ENCODE measurements around the gene HEATR3. TPM values are rescaled to one million over a fixed set of nuclear protein-coding genes. Genes with fewer than 3 reads are reported as not detected.

HEATR3 gene
- total and polyA plus RNA-seq, 2 experiments from 2014 or later: 5.7 to 25.1 TPM

GRCh38 chr16:50024207-50024606, 41.6 kb upstream of the HEATR3 start:
- no peak overlapping the region for H3K27ac ChIP-seq

GRCh38 chr16:50024684-50025536, 40.9 kb upstream of the HEATR3 start, which contains the start of gene CNEP1R1:
TSS of gene CNEP1R1 (plus strand) at chr16:50025225. CDS start at chr16:50025316, 91 bp downstream.
- WGBS, 2 experiments (ENCODE audit: low coverage in 1 of 2, low lambda C conversion rate in 2 of 2, missing lambda C conversion rate in 2 of 2): 2 to 3% methylated on average over 28 to 65 of the region's 65 CpGs
- Histone ChIP-seq H3K9ac (peak within 1 kb of the TSS; percentile 89), H2AFZ (peak within 1 kb of the TSS; percentile 96), H3K4me2 (ENCODE audit: unreplicated experiment) (peak within 1 kb of the TSS; percentile 99), H3K4me1 (ENCODE audit: insufficient read depth) (peaks cover 16% of the 10 kb centered on the region), H3F3A (ENCODE audit: insufficient read depth) (no peaks in the 10 kb centered on the region), H3K9me2 (ENCODE audit: insufficient read depth) (no peaks in the 10 kb centered on the region), H3K27ac (0 out of 2 replicates have a peak within 1 kb of the TSS, but pooled peaks have one; percentile 37), H4K20me1 (ENCODE audit: insufficient read depth) (no peaks in the 10 kb centered on the region), H3K9me3 (ENCODE audit: low read depth) (no peaks in the 10 kb centered on the region), H3K36me3 (ENCODE audit: low read depth) (peaks cover 12% of the 10 kb centered on the region; the same call in 1 of the 2 replicates), H3K27me3 (replicated peaks; ENCODE audit: insufficient read depth) (no peaks in the 10 kb centered on the region), H3K79me2 (ENCODE audit: insufficient read depth) (peaks cover 49% of the 10 kb centered on the region), H3K4me3 (peak within 1 kb of the TSS; percentile 100)
- peak; percentile 98 for DNase-seq
- TF ChIP-seq EZH2 (IDR thresholded peaks at IDR 0.05; ENCODE audit: insufficient read depth, poor library complexity, severe bottlenecking): no peak
- no peak for TF ChIP-seq EZH2phosphoT487 (IDR thresholded peaks at IDR 0.05; ENCODE audit: insufficient read depth, low read depth)
- in situ Hi-C loops (cut with MboI): loop anchor here (10.0 kb wide), 1 partner anchor 330 kb away; no protein-coding TSS in a partner anchor

More at GRCh38 chr16:50024207-50024606, 41.6 kb upstream of the HEATR3 start:
- no peaks in the 10 kb centered on the region for H3K9me3 ChIP-seq (ENCODE audit: low read depth)
- peak overlapping the region; percentile 47; the same call in 1 of the 2 replicates for H3K9ac ChIP-seq
- H3K27me3 ChIP-seq (replicated peaks; ENCODE audit: insufficient read depth): no peaks in the 10 kb centered on the region
- H3K36me3 ChIP-seq (ENCODE audit: low read depth): 0 out of 2 replicates have a peak, but pooled peaks cover 5% of the 10 kb centered on the region
- DNase-seq: no peak
- peaks cover 16% of the 10 kb centered on the region for H3K4me1 ChIP-seq (ENCODE audit: insufficient read depth)
- H3K9me2 ChIP-seq (ENCODE audit: insufficient read depth): no peaks in the 10 kb centered on the region
- H2AFZ ChIP-seq: peak overlapping the region; percentile 94
- in situ Hi-C loops (cut with MboI): loop anchor here (10.0 kb wide), 1 partner anchor 331 kb away; no protein-coding TSS in a partner anchor
- peaks cover 42% of the 10 kb centered on the region for H3K79me2 ChIP-seq (ENCODE audit: insufficient read depth)
- no peaks in the 10 kb centered on the region for H4K20me1 ChIP-seq (ENCODE audit: insufficient read depth)
- H3K4me3 ChIP-seq: no peak overlapping the region
- H3F3A ChIP-seq (ENCODE audit: insufficient read depth): no peaks in the 10 kb centered on the region
- H3K4me2 ChIP-seq (ENCODE audit: unreplicated experiment): no peak overlapping the region
- WGBS, 2 experiments (ENCODE audit: low coverage in 1 of 2, low lambda C conversion rate in 2 of 2, missing lambda C conversion rate in 2 of 2): 94 to 95% methylated on average over 11 of the region's 11 CpGs
- TF ChIP-seq EZH2phosphoT487 (IDR thresholded peaks at IDR 0.05; ENCODE audit: insufficient read depth, low read depth): no peak
- TF ChIP-seq EZH2 (IDR thresholded peaks at IDR 0.05; ENCODE audit: insufficient read depth, poor library complexity, severe bottlenecking): no peak

GRCh38 chr16:50025537-50025931, 40.2 kb upstream of the HEATR3 start:
- Histone ChIP-seq H3K79me2 (ENCODE audit: insufficient read depth) (peaks cover 55% of the 10 kb centered on the region), H3K9ac (peak overlapping the region; percentile 89), H3K27me3 (replicated peaks; ENCODE audit: insufficient read depth) (no peaks in the 10 kb centered on the region), H3K4me1 (ENCODE audit: insufficient read depth) (peaks cover 16% of the 10 kb centered on the region), H3K4me3 (peak overlapping the region; percentile 100), H3K4me2 (ENCODE audit: unreplicated experiment) (peak overlapping the region; percentile 99), H2AFZ (peak overlapping the region; percentile 96), H4K20me1 (ENCODE audit: insufficient read depth) (no peaks in the 10 kb centered on the region), H3K9me3 (ENCODE audit: low read depth) (no peaks in the 10 kb centered on the region), H3K27ac (0 out of 2 replicates have a peak overlapping the region, but pooled peaks have one; percentile 37), H3K9me2 (ENCODE audit: insufficient read depth) (no peaks in the 10 kb centered on the region), H3F3A (ENCODE audit: insufficient read depth) (no peaks in the 10 kb centered on the region), H3K36me3 (ENCODE audit: low read depth) (peaks cover 16% of the 10 kb centered on the region)
- DNase-seq: peak; percentile 53
- no peak for TF ChIP-seq EZH2phosphoT487 (IDR thresholded peaks at IDR 0.05; ENCODE audit: insufficient read depth, low read depth)
- TF ChIP-seq EZH2 (IDR thresholded peaks at IDR 0.05; ENCODE audit: insufficient read depth, poor library complexity, severe bottlenecking): no peak
- WGBS, 2 experiments (ENCODE audit: low coverage in 1 of 2, low lambda C conversion rate in 2 of 2, missing lambda C conversion rate in 2 of 2): 1% methylated on average over 17 of the region's 17 CpGs
- in situ Hi-C loops (cut with MboI): loop anchor here (10.0 kb wide), 1 partner anchor 329 kb away; no protein-coding TSS in a partner anchor

GRCh38 chr16:50027829-50028228, 37.9 kb upstream of the HEATR3 start:
- Histone ChIP-seq H3K79me2 (ENCODE audit: insufficient read depth) (peaks cover 78% of the 10 kb centered on the region), H3K36me3 (ENCODE audit: low read depth) (peaks cover 23% of the 10 kb centered on the region)
- 86 to 92% methylated on average over 5 of the region's 5 CpGs for WGBS, 2 experiments (ENCODE audit: low coverage in 1 of 2, low lambda C conversion rate in 2 of 2, missing lambda C conversion rate in 2 of 2)

More at GRCh38 chr16:50027829-50028228, 37.9 kb upstream of the HEATR3 start:
- Histone ChIP-seq H3K4me2 (ENCODE audit: unreplicated experiment) (no peak overlapping the region), H3K4me3 (no peak overlapping the region), H3F3A (ENCODE audit: insufficient read depth) (no peaks in the 10 kb centered on the region), H3K9ac (no peak overlapping the region), H2AFZ (no peak overlapping the region), H3K27me3 (replicated peaks; ENCODE audit: insufficient read depth) (no peaks in the 10 kb centered on the region), H3K9me2 (ENCODE audit: insufficient read depth) (no peaks in the 10 kb centered on the region), H3K27ac (no peak overlapping the region), H4K20me1 (ENCODE audit: insufficient read depth) (no peaks in the 10 kb centered on the region), H3K9me3 (ENCODE audit: low read depth) (no peaks in the 10 kb centered on the region), H3K4me1 (ENCODE audit: insufficient read depth) (peaks cover 16% of the 10 kb centered on the region)
- no peak for TF ChIP-seq EZH2phosphoT487 (IDR thresholded peaks at IDR 0.05; ENCODE audit: insufficient read depth, low read depth)
- TF ChIP-seq EZH2 (IDR thresholded peaks at IDR 0.05; ENCODE audit: insufficient read depth, poor library complexity, severe bottlenecking): no peak
- in situ Hi-C loops (cut with MboI): loop anchor here (10.0 kb wide), 1 partner anchor 327 kb away; no protein-coding TSS in a partner anchor
- no peak for DNase-seq
